C4-2B (cell line): ENCODE measurements around the gene IL23R.

Experiments used
- ZFX ChIP-seq: fragments of 450-650 bp; IDR thresholded peaks from 2 replicates; pipeline ENCODE4 v1.6.1; 2017
- TF ChIP-seq, protein P1 (sequence below): fragments of 450-650 bp; conservative IDR thresholded peaks from 2 replicates; pipeline ENCODE4 v1.5.1; 2017; ENCODE audit warnings: mild to moderate bottlenecking

DNA sequence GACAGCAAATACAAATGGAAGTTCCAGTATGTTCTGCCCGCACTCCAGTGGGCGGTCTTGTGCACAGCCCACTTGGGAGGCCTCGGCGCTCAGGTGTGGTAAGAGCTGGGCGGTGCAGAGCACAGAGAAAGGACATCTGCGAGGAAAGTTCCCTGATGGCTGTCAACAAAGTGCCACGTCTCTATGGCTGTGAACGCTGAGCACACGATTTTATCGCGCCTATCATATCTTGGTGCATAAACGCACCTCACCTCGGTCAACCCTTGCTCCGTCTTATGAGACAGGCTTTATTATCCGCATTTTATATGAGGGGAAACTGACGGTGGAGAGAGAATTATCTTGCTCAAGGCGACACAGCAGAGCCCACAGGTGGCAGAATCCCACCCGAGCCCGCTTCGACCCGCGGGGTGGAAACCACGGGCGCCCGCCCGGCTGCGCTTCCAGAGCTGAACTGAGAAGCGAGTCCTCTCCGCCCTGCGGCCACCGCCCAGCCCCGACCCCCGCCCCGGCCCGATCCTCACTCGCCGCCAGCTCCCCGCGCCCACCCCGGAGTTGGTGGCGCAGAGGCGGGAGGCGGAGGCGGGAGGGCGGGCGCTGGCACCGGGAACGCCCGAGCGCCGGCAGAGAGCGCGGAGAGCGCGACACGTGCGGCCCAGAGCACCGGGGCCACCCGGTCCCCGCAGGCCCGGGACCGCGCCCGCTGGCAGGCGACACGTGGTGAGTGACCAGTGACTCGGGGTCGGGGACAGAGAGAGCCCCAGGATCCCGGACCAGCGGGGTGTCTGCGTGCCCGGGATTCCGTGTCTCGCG, 141.2 kb downstream of the IL23R start, which contains the start of gene IL12RB2:
- TF ChIP-seq, protein P1, sequence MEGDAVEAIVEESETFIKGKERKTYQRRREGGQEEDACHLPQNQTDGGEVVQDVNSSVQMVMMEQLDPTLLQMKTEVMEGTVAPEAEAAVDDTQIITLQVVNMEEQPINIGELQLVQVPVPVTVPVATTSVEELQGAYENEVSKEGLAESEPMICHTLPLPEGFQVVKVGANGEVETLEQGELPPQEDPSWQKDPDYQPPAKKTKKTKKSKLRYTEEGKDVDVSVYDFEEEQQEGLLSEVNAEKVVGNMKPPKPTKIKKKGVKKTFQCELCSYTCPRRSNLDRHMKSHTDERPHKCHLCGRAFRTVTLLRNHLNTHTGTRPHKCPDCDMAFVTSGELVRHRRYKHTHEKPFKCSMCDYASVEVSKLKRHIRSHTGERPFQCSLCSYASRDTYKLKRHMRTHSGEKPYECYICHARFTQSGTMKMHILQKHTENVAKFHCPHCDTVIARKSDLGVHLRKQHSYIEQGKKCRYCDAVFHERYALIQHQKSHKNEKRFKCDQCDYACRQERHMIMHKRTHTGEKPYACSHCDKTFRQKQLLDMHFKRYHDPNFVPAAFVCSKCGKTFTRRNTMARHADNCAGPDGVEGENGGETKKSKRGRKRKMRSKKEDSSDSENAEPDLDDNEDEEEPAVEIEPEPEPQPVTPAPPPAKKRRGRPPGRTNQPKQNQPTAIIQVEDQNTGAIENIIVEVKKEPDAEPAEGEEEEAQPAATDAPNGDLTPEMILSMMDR, result no peak
- no peak for TF ChIP-seq ZFX
